HepG2 (cell line): Measurements from ENCODE around the gene BNC1. TPM values are rescaled to one million over a fixed set of nuclear protein-coding genes. Genes with fewer than 3 reads are reported as not detected.

Experiments
- ATAC-seq: fragments of 200-7000 bp; cut with Tn5 transposase; 3 replicates; pipeline ENCODE4 v1.9.1; 2020; ENCODE audit warnings: mild to moderate bottlenecking, moderate library complexity
- BruUV-seq: library from RNA; stranded (reverse); fragments of 400-500 nt; replicated peaks from 2 replicates; lab custom pipeline; 2021; lab: Mats Ljungman, UMichigan
- CTCF ChIA-PET: fragments of 300-600 bp; formaldehyde crosslinking; extraction: SDS; loops from one replicate; lab custom pipeline; 2021; ENCODE audit warnings: low total read pairs, inconsistent platforms, low intra/inter-chr PET ratio; lab: Yijun Ruan, JAX
- POLR2A ChIA-PET: fragments of 350-600 bp; sonication (Branson Sonifier 250); formaldehyde crosslinking; loops from one replicate; lab custom pipeline; 2020; ENCODE audit warnings: antibody characterized with exemption, inconsistent platforms; lab: Yijun Ruan, JAX
- DNase-seq: peaks from one replicate; pipeline ENCODE4 v3.0.0-alpha.2; 2015; ENCODE audit warnings: low spot score
- FAIRE-seq: peaks from 3 replicates; lab custom pipeline; 2011; peaks lifted over from hg19 to GRCh38; lab: Jason Lieb, UNC
- H2AFZ ChIP-seq: one replicate; pipeline ENCODE4 v1.6.1; 2011; ENCODE audit warnings: low read length, inconsistent platforms
- H3K27ac ChIP-seq: fragments of 300-600 bp; 3 replicates; pipeline ENCODE4 v1.8.0; 2011; ENCODE audit warnings: mixed run types, mild to moderate bottlenecking, mixed read lengths, low read length, inconsistent platforms; ENCODE audit not compliant: insufficient read depth; ENCODE audit errors: extremely low read length
- H3K27me3 ChIP-seq, 2 experiments: fragments of 200-600 bp in 1 of 2; 2 replicates in 1 of 2; 3 replicates in 1 of 2; pipeline versions ENCODE4 v1.6.0 to v1.8.0; 2011; ENCODE audit warnings: low read length in 2 of 2, mild to moderate bottlenecking in 2 of 2, moderate library complexity in 2 of 2, inconsistent platforms in 1 of 2; ENCODE audit not compliant: insufficient read depth in 2 of 2, control insufficient read depth in 1 of 2
- H3K36me3 ChIP-seq, 2 experiments: fragments of 200-600 bp in 1 of 2; replicated peaks in 1 of 2; 2 replicates in 1 of 2; 3 replicates in 1 of 2; pipeline versions ENCODE4 v1.5.1 to v1.8.0; 2011; ENCODE audit warnings: low read length in 2 of 2, inconsistent platforms in 1 of 2; ENCODE audit not compliant: insufficient read depth in 2 of 2, control insufficient read depth in 1 of 2
- H3K4me1 ChIP-seq: 2 replicates; pipeline ENCODE4 v1.5.1; 2012; ENCODE audit warnings: low read length, inconsistent platforms; ENCODE audit not compliant: insufficient read depth
- H3K4me2 ChIP-seq: 2 replicates; pipeline ENCODE4 v1.6.0; 2011; ENCODE audit warnings: low read depth, low read length, inconsistent platforms
- H3K4me3 ChIP-seq, 3 experiments: fragments of 200-600 bp in 1 of 3; sonication (generic), shearing (Covaris generic) in 1 of 3; replicated peaks in 1 of 3; 2 replicates each; pipeline ENCODE4 v1.5.1; 2011 to 2016; ENCODE audit warnings: low read length in 3 of 3, inconsistent platforms in 2 of 3, low read depth in 2 of 3, mild to moderate bottlenecking in 2 of 3, control low read depth in 1 of 3, mixed read lengths in 1 of 3; ENCODE audit not compliant: insufficient read depth in 1 of 3
- H3K79me2 ChIP-seq: one replicate; pipeline ENCODE4 v1.6.1; 2011; ENCODE audit warnings: low read length, inconsistent platforms; ENCODE audit not compliant: insufficient read depth
- H3K9ac ChIP-seq: 2 replicates; pipeline ENCODE4 v1.6.0; 2011; ENCODE audit warnings: mild to moderate bottlenecking, low read depth, low read length, inconsistent platforms; ENCODE audit not compliant: insufficient read depth
- H3K9me3 ChIP-seq: 2 replicates; pipeline ENCODE4 v1.5.1; 2012; ENCODE audit warnings: mild to moderate bottlenecking, low read length
- H4K20me1 ChIP-seq: 2 replicates; pipeline ENCODE4 v1.6.0; 2011; ENCODE audit warnings: inconsistent platforms, mild to moderate bottlenecking, low read length, moderate library complexity; ENCODE audit not compliant: insufficient read depth
- BRD4 ChIP-seq: sonication (generic); formaldehyde crosslinking; IDR thresholded peaks from 2 replicates; pipeline ENCODE4 v1.4.0; 2020; ENCODE audit warnings: missing genetic modification reagents
- HNRNPL ChIP-seq: fragments of 200-400 bp; formaldehyde crosslinking; IDR thresholded peaks from 2 replicates; pipeline ENCODE4 v1.6.1; 2017; ENCODE audit warnings: mild to moderate bottlenecking, low read depth, low read length
- MEIS2 ChIP-seq: sonication (generic); formaldehyde crosslinking; IDR thresholded peaks from 2 replicates; pipeline ENCODE4 v1.9.0; 2021; ENCODE audit warnings: mild to moderate bottlenecking, missing genetic modification reagents
- RFX5 ChIP-seq: IDR thresholded peaks from 2 replicates; pipeline ENCODE4 v1.6.1; 2011; ENCODE audit warnings: low read depth, low read length, improper control_type of control experiment
- STAT6 ChIP-seq: sonication (generic); formaldehyde crosslinking; IDR thresholded peaks from 2 replicates; pipeline ENCODE4 v1.4.0; 2020; ENCODE audit warnings: missing genetic modification reagents, mild to moderate bottlenecking, borderline replicate concordance
- YEATS4 ChIP-seq: sonication (generic); formaldehyde crosslinking; IDR thresholded peaks from 2 replicates; pipeline ENCODE4 v1.4.0; 2020; ENCODE audit warnings: missing genetic modification reagents, borderline replicate concordance
- ZFP36L1 ChIP-seq: sonication (generic); formaldehyde crosslinking; IDR thresholded peaks from 2 replicates; pipeline ENCODE4 v1.8.0; 2022; ENCODE audit warnings: mild to moderate bottlenecking, missing genetic modification reagents, moderate library complexity
- ZIK1 ChIP-seq: sonication (generic); formaldehyde crosslinking; IDR thresholded peaks from 2 replicates; pipeline ENCODE4 v1.5.0; 2020; ENCODE audit warnings: mild to moderate bottlenecking, low read depth, missing genetic modification reagents, borderline replicate concordance
- ZNF121 ChIP-seq: sonication (generic); formaldehyde crosslinking; IDR thresholded peaks from 2 replicates; pipeline ENCODE4 v1.5.0; 2020; ENCODE audit warnings: mild to moderate bottlenecking, missing genetic modification reagents
- ZNF7 ChIP-seq: IDR thresholded peaks from 2 replicates; pipeline ENCODE4 v1.6.1; 2016; ENCODE audit warnings: missing biosample characterization, missing genetic modification reagents
- ZNF713 ChIP-seq: sonication (generic); formaldehyde crosslinking; IDR thresholded peaks from 2 replicates; pipeline ENCODE4 v1.4.0; 2020; ENCODE audit warnings: mild to moderate bottlenecking, missing genetic modification reagents
- ZNF839 ChIP-seq: sonication (generic); formaldehyde crosslinking; IDR thresholded peaks from 2 replicates; pipeline ENCODE4 v1.4.0; 2020; ENCODE audit warnings: missing genetic modification reagents, mild to moderate bottlenecking, borderline replicate concordance
- WGBS: methylation state at CpG from one replicate; pipeline ENCODE4 v1.1.6; 2017; ENCODE audit warnings: low lambda C conversion rate; 5-methylcytosine and 5-hydroxymethylcytosine counted together
- in situ Hi-C: cut with HindIII; loops from 2 replicates; pipeline ENCODE4 v1.10.0; 2017; ENCODE audit warnings: low pct_unique_long_range_greater_than_20kb; ENCODE audit not compliant: extremely low pct_ligation_motif_present
- intact Hi-C: fragments of 100-400 bp; cut with micrococcal nuclease; formaldehyde crosslinking; loops from one replicate; pipeline ENCODE4 v1.10.0; 2022; ENCODE audit not compliant: unreplicated experiment
- polyA plus RNA-seq, 8 experiments: library from polyadenylated mRNA; depleted of rRNA in 3 of 8; stranded (reverse) in 7 of 8; unstranded in 1 of 8; fragments of >200 nt; fragmentation: Illumina TruSeq in 4 of 8; extraction: Trizol in 4 of 8; gene quantifications; 2 replicates each; pipeline versions ENCODE4 v1.2.1 to v1.2.3, GENCODE V29; 2011 to 2016; ENCODE audit warnings: low read depth in 4 of 8, missing spikeins in 1 of 8, mixed read lengths in 1 of 8; ENCODE audit not compliant: insufficient read depth in 1 of 8
- total RNA-seq, 5 experiments: library from RNA; depleted of rRNA; stranded (reverse); fragments of >200 nt; fragmentation: Illumina TruSeq; extraction: Trizol; gene quantifications; 2 replicates each; pipeline ENCODE4 v1.2.3, GENCODE V29; 2016; ENCODE audit warnings: low read depth in 1 of 5
- TF ChIP-seq, protein P1 (sequence below): sonication (generic); formaldehyde crosslinking; IDR thresholded peaks from 2 replicates; pipeline ENCODE4 v1.4.0; 2020; ENCODE audit warnings: missing genetic modification reagents, borderline replicate concordance
- TF ChIP-seq, protein P2 (sequence below): sonication (generic); formaldehyde crosslinking; IDR thresholded peaks from 2 replicates; pipeline ENCODE4 v1.4.0; 2020; ENCODE audit warnings: missing genetic modification reagents
- TF ChIP-seq, protein P3 (sequence below): sonication (generic); formaldehyde crosslinking; IDR thresholded peaks from 2 replicates; pipeline ENCODE4 v1.8.1; 2023; ENCODE audit warnings: missing genetic modification reagents, mild to moderate bottlenecking, borderline replicate concordance

The BNC1 gene
- total and polyA plus RNA-seq, 2 of the 13 experiments (the other 11 are each of a cell fraction or from before 2014, with no cell fraction given), result not detected

DNA sequence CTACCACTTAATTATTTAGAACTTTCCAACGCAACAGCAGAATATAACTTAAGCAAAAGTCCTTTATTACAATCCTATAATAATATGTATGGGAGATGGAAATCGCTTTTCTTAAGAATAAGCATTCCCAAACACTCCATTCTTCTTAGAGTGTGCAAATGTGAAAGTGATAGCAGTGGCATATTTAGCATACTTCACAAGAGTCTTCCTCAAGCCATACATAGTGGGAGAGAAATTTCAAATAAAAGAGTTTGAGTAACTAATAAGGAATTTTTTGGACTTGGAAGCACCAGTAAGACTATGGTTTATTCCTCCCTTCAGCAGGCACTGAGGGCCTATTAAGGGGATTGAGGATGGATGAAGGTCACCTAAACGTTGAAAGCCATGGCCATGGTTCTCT is 22.1 kb upstream of the BNC1 start (continued):
- TF ChIP-seq, protein P1, sequence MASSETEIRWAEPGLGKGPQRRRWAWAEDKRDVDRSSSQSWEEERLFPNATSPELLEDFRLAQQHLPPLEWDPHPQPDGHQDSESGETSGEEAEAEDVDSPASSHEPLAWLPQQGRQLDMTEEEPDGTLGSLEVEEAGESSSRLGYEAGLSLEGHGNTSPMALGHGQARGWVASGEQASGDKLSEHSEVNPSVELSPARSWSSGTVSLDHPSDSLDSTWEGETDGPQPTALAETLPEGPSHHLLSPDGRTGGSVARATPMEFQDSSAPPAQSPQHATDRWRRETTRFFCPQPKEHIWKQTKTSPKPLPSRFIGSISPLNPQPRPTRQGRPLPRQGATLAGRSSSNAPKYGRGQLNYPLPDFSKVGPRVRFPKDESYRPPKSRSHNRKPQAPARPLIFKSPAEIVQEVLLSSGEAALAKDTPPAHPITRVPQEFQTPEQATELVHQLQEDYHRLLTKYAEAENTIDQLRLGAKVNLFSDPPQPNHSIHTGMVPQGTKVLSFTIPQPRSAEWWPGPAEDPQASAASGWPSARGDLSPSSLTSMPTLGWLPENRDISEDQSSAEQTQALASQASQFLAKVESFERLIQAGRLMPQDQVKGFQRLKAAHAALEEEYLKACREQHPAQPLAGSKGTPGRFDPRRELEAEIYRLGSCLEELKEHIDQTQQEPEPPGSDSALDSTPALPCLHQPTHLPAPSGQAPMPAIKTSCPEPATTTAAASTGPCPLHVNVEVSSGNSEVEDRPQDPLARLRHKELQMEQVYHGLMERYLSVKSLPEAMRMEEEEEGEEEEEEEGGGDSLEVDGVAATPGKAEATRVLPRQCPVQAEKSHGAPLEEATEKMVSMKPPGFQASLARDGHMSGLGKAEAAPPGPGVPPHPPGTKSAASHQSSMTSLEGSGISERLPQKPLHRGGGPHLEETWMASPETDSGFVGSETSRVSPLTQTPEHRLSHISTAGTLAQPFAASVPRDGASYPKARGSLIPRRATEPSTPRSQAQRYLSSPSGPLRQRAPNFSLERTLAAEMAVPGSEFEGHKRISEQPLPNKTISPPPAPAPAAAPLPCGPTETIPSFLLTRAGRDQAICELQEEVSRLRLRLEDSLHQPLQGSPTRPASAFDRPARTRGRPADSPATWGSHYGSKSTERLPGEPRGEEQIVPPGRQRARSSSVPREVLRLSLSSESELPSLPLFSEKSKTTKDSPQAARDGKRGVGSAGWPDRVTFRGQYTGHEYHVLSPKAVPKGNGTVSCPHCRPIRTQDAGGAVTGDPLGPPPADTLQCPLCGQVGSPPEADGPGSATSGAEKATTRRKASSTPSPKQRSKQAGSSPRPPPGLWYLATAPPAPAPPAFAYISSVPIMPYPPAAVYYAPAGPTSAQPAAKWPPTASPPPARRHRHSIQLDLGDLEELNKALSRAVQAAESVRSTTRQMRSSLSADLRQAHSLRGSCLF (CRISPR knock-in tag), result no peak

DNA sequence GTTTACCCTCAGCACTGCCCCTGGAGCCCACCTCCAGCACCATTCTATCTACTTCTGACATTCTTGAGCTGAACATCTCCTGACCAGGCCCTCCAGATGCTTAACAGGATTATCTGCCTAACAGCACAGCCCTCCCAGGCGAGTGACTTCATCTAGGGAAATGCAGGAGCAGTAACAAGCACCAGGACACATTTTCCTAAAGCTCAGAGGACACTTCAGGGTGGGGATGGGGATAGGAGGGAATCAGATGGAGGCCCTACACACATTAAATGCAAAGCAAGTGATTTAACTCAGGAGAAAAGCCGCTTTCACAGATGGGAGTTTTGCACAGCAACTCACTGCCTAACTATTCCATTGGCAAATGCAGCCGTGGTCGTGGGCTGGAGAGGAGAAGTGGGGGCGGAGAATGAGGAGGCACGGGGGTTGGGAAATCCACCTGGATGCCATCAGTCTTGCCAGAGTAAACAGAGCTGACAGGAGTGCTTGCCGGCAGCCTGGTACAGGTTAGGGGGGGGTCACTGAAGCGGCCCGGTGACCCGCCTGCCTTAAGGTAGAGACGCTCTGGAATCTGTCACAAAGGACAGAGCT is 21.3 kb upstream of the BNC1 start:
- intact Hi-C loops, result no loop called here
- Histone ChIP-seq H3K4me2 (no peak overlapping the region; the same call in 1 of the 2 replicates), H4K20me1 (no peaks in the 10 kb centered on the region), H2AFZ (no peak overlapping the region), H3K9me3 (no peaks in the 10 kb centered on the region), H3K4me1 (peaks cover 9% of the 10 kb centered on the region), H3K27ac (no peak overlapping the region), H3K4me3 (no peak overlapping the region), H3K27me3 (peaks cover 0 to 10% of the 10 kb centered on the region in 2 experiments; a peak in 1 of 5 replicates), H3K9ac (no peak overlapping the region), H3K79me2 (no peaks in the 10 kb centered on the region), H3K36me3 (no peaks in the 10 kb centered on the region)
- 2% methylated on average over 9 of the region's 11 CpGs for WGBS
- in situ Hi-C loops, result no loop called here
- ChIA-PET POLR2A (no interaction called here), CTCF (no interaction called here)
- DNase-seq (peak; percentile 33), ATAC-seq (peak; percentile 69), FAIRE-seq (no peak)
- no TSS peak for BruUV-seq
- TF ChIP-seq, protein P2, sequence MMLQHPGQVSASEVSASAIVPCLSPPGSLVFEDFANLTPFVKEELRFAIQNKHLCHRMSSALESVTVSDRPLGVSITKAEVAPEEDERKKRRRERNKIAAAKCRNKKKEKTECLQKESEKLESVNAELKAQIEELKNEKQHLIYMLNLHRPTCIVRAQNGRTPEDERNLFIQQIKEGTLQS (CRISPR knock-in tag), result no peak
- TF ChIP-seq ZNF839 (no peak), MEIS2 (CRISPR knock-in tag) (peak; percentile 88; the same call in 1 of the 2 replicates), ZIK1 (CRISPR knock-in tag) (no peak), ZNF7 (CRISPR knock-in tag) (no peak), ZNF121 (CRISPR knock-in tag) (no peak), ZNF713 (CRISPR knock-in tag) (no peak), YEATS4 (no peak), RFX5 (no peak), HNRNPL (no peak), STAT6 (CRISPR knock-in tag) (no peak), ZFP36L1 (no peak), BRD4 (CRISPR knock-in tag) (no peak)
- TF ChIP-seq, protein P3, sequence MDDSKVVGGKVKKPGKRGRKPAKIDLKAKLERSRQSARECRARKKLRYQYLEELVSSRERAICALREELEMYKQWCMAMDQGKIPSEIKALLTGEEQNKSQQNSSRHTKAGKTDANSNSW (CRISPR knock-in tag), result no peak
